Measurements from ENCODE around the gene SEC16A.

SEC16A gene

GRCh38 chr9:136519263-136520052 is 36.6 kb upstream of the SEC16A start:
- Histone ChIP-seq H3K4me3 (ENCODE audit: low read depth, low read length) (no peak overlapping the region), H3K36me3 (peaks cover 66% of the 10 kb centered on the region), H3K27ac (no peak overlapping the region; the same call in 1 of the 2 replicates), H3K27me3 (ENCODE audit: insufficient read depth, low read depth, severe bottlenecking) (no peaks in the 10 kb centered on the region), H3K9me3 (ENCODE audit: severe bottlenecking) (no peaks in the 10 kb centered on the region)
- TF ChIP-seq CTCF (IDR thresholded peaks at IDR 0.05; ENCODE audit: low read depth, low read length) = no peak
- no peak for DNase-seq

- Histone ChIP-seq H3K27ac (no peak overlapping the region), H3K27me3 (ENCODE audit: insufficient read depth, low read depth, severe bottlenecking) (no peaks in the 10 kb centered on the region), H3K4me3 (ENCODE audit: low read depth, low read length) (no peak overlapping the region), H3K36me3 (peaks cover 72% of the 10 kb centered on the region), H3K9me3 (ENCODE audit: severe bottlenecking) (no peaks in the 10 kb centered on the region)
- no peak for TF ChIP-seq CTCF (IDR thresholded peaks at IDR 0.05; ENCODE audit: low read depth, low read length)
- DNase-seq = no peak
Measured at GRCh38 chr9:136518623-136519022, 35.8 kb upstream of the SEC16A start.

- Histone ChIP-seq H3K27me3 (ENCODE audit: insufficient read depth, low read depth, severe bottlenecking) (no peaks in the 10 kb centered on the region), H3K4me3 (ENCODE audit: low read depth, low read length) (no peak overlapping the region), H3K9me3 (ENCODE audit: severe bottlenecking) (no peaks in the 10 kb centered on the region), H3K36me3 (peaks cover 72% of the 10 kb centered on the region), H3K27ac (no peak overlapping the region)
- no peak for DNase-seq
- TF ChIP-seq CTCF (IDR thresholded peaks at IDR 0.05; ENCODE audit: low read depth, low read length) = no peak
Measured at GRCh38 chr9:136517950-136518349, 35.1 kb upstream of the SEC16A start.

- Histone ChIP-seq H3K36me3 (peaks cover 70% of the 10 kb centered on the region), H3K9me3 (ENCODE audit: severe bottlenecking) (no peaks in the 10 kb centered on the region), H3K27ac (no peak overlapping the region), H3K4me3 (ENCODE audit: low read depth, low read length) (no peak overlapping the region), H3K27me3 (ENCODE audit: insufficient read depth, low read depth, severe bottlenecking) (no peaks in the 10 kb centered on the region)
- TF ChIP-seq CTCF (IDR thresholded peaks at IDR 0.05; ENCODE audit: low read depth, low read length) = no peak
- DNase-seq = no peak
Measured at GRCh38 chr9:136517012-136517743, 34.3 kb upstream of the SEC16A start.

- no peak for TF ChIP-seq CTCF (IDR thresholded peaks at IDR 0.05; ENCODE audit: low read depth, low read length)
- no peaks in the 10 kb centered on the region for H3K9me3 ChIP-seq (ENCODE audit: severe bottlenecking)
- H3K4me3 ChIP-seq (ENCODE audit: low read depth, low read length) = no peak overlapping the region
Measured at GRCh38 chr9:136516191-136516654, 33.4 kb upstream of the SEC16A start.

More at GRCh38 chr9:136516191-136516654, 33.4 kb upstream of the SEC16A start:
- Histone ChIP-seq H3K27ac (no peak overlapping the region), H3K36me3 (peaks cover 74% of the 10 kb centered on the region), H3K27me3 (ENCODE audit: insufficient read depth, low read depth, severe bottlenecking) (no peaks in the 10 kb centered on the region)
- no peak for DNase-seq

All from WERI-Rb-1 (cell line).